GM12878 (cell line): ENCODE data around the gene MAP2K7. TPM values are rescaled to one million over a fixed set of nuclear protein-coding genes. Genes with fewer than 3 reads are reported as not detected.

ENCODE experiments used
- ATAC-seq: fragments of 200-7000 bp; cut with Tn5 transposase; 3 replicates; pipeline ENCODE4 v1.9.1; 2020; ENCODE audit warnings: mild to moderate bottlenecking, moderate library complexity
- BruUV-seq: library from RNA; stranded (reverse); fragments of 400-500 nt; replicated peaks from 2 replicates; lab custom pipeline; 2021; lab: Mats Ljungman, UMichigan
- CTCF ChIA-PET: fragments of 300-600 bp; sonication (Branson Sonifier 250); formaldehyde crosslinking; extraction: SDS; loops from one replicate; lab custom pipeline; 2021; ENCODE audit warnings: inconsistent platforms; lab: Yijun Ruan, JAX
- POLR2A ChIA-PET: fragments of 350-600 bp; formaldehyde crosslinking; extraction: SDS; loops from one replicate; lab custom pipeline; 2021; ENCODE audit warnings: inconsistent platforms; lab: Charles Lee
- RAD21 ChIA-PET: fragments of 300-600 bp; sonication (Branson Sonifier 250); formaldehyde crosslinking; loops from one replicate; lab custom pipeline; 2023; ENCODE audit warnings: antibody characterized with exemption; ENCODE audit not compliant: unreplicated experiment; lab: Charles Lee
- SMC1A ChIA-PET: fragments of 300-600 bp; sonication (Branson Sonifier 250); formaldehyde crosslinking; loops from one replicate; lab custom pipeline; 2023; ENCODE audit not compliant: unreplicated experiment, uncharacterized antibody; lab: Charles Lee
- DNase-seq: peaks from one replicate; pipeline ENCODE4 v3.0.0-alpha.2; 2011; ENCODE audit warnings: low read depth, low spot score
- FAIRE-seq: peaks from 3 replicates; lab custom pipeline; 2011; peaks lifted over from hg19 to GRCh38; lab: Jason Lieb, UNC
- H2AFZ ChIP-seq: 2 replicates; pipeline ENCODE4 v1.6.0; 2011; ENCODE audit warnings: low read depth, low read length, control low read depth; ENCODE audit not compliant: control insufficient read depth
- H3K27ac ChIP-seq: 2 replicates; pipeline ENCODE4 v1.5.1; 2011; ENCODE audit warnings: control low read depth; ENCODE audit not compliant: control insufficient read depth, insufficient read depth
- H3K27me3 ChIP-seq, 2 experiments: replicated peaks in 1 of 2; 2 replicates each; pipeline versions ENCODE4 v1.6.0 to v1.6.1; 2011; ENCODE audit warnings: low read length in 1 of 2; ENCODE audit not compliant: control insufficient read depth in 2 of 2, insufficient read depth in 2 of 2
- H3K36me3 ChIP-seq, 2 experiments: 2 replicates each; pipeline ENCODE4 v1.5.1; 2011; ENCODE audit warnings: low read length in 1 of 2; ENCODE audit not compliant: control insufficient read depth in 2 of 2, insufficient read depth in 2 of 2
- H3K4me1 ChIP-seq: 2 replicates; pipeline ENCODE4 v1.6.1; 2011; ENCODE audit warnings: mild to moderate bottlenecking, low read length, moderate library complexity, mixed read lengths; ENCODE audit not compliant: control insufficient read depth, insufficient read depth
- H3K4me2 ChIP-seq: 2 replicates; pipeline ENCODE4 v1.6.0; 2011; ENCODE audit warnings: control low read depth; ENCODE audit not compliant: control insufficient read depth, insufficient read depth
- H3K4me3 ChIP-seq: fragments of 200-600 bp; sonication (generic); 2 replicates; pipeline ENCODE4 v1.5.1; 2016
- H3K79me2 ChIP-seq: 2 replicates; pipeline ENCODE4 v1.6.0; 2011; ENCODE audit warnings: low read length; ENCODE audit not compliant: control insufficient read depth, insufficient read depth
- H3K9ac ChIP-seq: 2 replicates; pipeline ENCODE4 v1.8.0; 2011; ENCODE audit warnings: low read length, control low read depth, mixed read lengths; ENCODE audit not compliant: control insufficient read depth, insufficient read depth
- H3K9me3 ChIP-seq: replicated peaks from 3 replicates; pipeline ENCODE4 v1.5.1; 2011; ENCODE audit warnings: mild to moderate bottlenecking, low read length; ENCODE audit not compliant: control insufficient read depth, insufficient read depth
- H4K20me1 ChIP-seq: 2 replicates; pipeline ENCODE4 v1.6.0; 2011; ENCODE audit not compliant: control insufficient read depth, insufficient read depth
- CBFB ChIP-seq: IDR thresholded peaks from 2 replicates; pipeline ENCODE4 v1.6.1; 2016; ENCODE audit warnings: antibody characterized with exemption, low read depth
- EZH2 ChIP-seq: IDR thresholded peaks from 2 replicates; pipeline ENCODE4 v1.6.1; 2012; ENCODE audit warnings: low read depth, mild to moderate bottlenecking, control low read depth, inconsistent platforms, low read length, borderline replicate concordance; ENCODE audit not compliant: control insufficient read depth
- GATAD2B ChIP-seq: fragments of 450-650 bp; conservative IDR thresholded peaks from 2 replicates; pipeline ENCODE4 v1.6.1; 2017; ENCODE audit warnings: low read depth, mild to moderate bottlenecking, moderate library complexity
- IKZF2 ChIP-seq, 2 experiments: fragments of 450-650 bp; IDR thresholded peaks; 2 replicates each; pipeline ENCODE4 v1.6.1; 2017; ENCODE audit warnings: mild to moderate bottlenecking in 2 of 2, moderate library complexity in 2 of 2
- MEF2A ChIP-seq: IDR thresholded peaks from 2 replicates; pipeline ENCODE4 v1.6.1; 2011; ENCODE audit warnings: low read depth, mild to moderate bottlenecking, low read length, moderate library complexity; ENCODE audit not compliant: insufficient read depth
- RBBP5 ChIP-seq: fragments of 200-600 bp; sonication (generic); conservative IDR thresholded peaks from 2 replicates; pipeline ENCODE4 v1.6.1; 2016
- RELA ChIP-seq: fragments of 450-650 bp; IDR thresholded peaks from 2 replicates; pipeline ENCODE4 v1.8.0; 2014; ENCODE audit warnings: borderline replicate concordance; ENCODE audit not compliant: partially characterized antibody
- TCF12 ChIP-seq: IDR thresholded peaks from 2 replicates; pipeline ENCODE4 v1.6.1; 2011; ENCODE audit warnings: low read depth, mild to moderate bottlenecking, low read length
- ZSCAN29 ChIP-seq: fragments of 450-650 bp; IDR thresholded peaks from 2 replicates; pipeline ENCODE4 v1.6.1; 2017; ENCODE audit warnings: mild to moderate bottlenecking, moderate library complexity
- WGBS: methylation state at CpG from one replicate; pipeline ENCODE4 v1.1.6; 2016; ENCODE audit warnings: low lambda C conversion rate; ENCODE audit not compliant: insufficient replicate concordance, insufficient coverage; ENCODE audit errors: missing lambda C conversion rate; 5-methylcytosine and 5-hydroxymethylcytosine counted together
- in situ Hi-C: fragments of 300-500 bp; cut with MboI; formaldehyde crosslinking; loops from 9 replicates; pipeline ENCODE4 v1.14.3; 2018; ENCODE audit warnings: mixed read lengths
- intact Hi-C: fragments of 100-400 bp; cut with micrococcal nuclease; formaldehyde crosslinking; loops from one replicate; pipeline ENCODE4 v1.14.2; 2022; ENCODE audit not compliant: unreplicated experiment
- polyA plus RNA-seq, 11 experiments: library from polyadenylated mRNA; depleted of rRNA in 4 of 11; unstranded in 6 of 11; stranded (reverse) in 5 of 11; fragments of >200 nt; fragmentation: Nextera tagmentation in 4 of 11; fragmentation: Illumina TruSeq in 1 of 11; extraction: Ambion mirVana in 4 of 11; extraction: Trizol in 1 of 11; gene quantifications; 1 replicate in 1 of 11; 2 replicates in 10 of 11; pipeline versions ENCODE4 v1.2.1 to v1.2.3, GENCODE V29; 2011 to 2016; ENCODE audit warnings: inconsistent platforms in 2 of 11, missing spikeins in 2 of 11, low read depth in 1 of 11
- total RNA-seq, 4 experiments: library from RNA; depleted of rRNA in 3 of 4; stranded (reverse); fragments of >200 nt in 3 of 4; fragmentation: Illumina TruSeq in 1 of 4; extraction: Trizol in 1 of 4; gene quantifications; 2 replicates each; pipeline versions ENCODE4 v1.2.1 to v1.2.3, GENCODE V29; 2013 to 2021
- TF ChIP-seq, protein P1 (sequence below): IDR thresholded peaks from 2 replicates; pipeline ENCODE4 v1.6.1; 2011; ENCODE audit warnings: borderline replicate concordance, low read depth, mild to moderate bottlenecking, moderate library complexity, mixed read lengths, low read length; ENCODE audit not compliant: insufficient read depth; ENCODE audit errors: extremely low read length
- TF ChIP-seq, protein P2 (sequence below): fragments of 450-650 bp; conservative IDR thresholded peaks from 2 replicates; pipeline ENCODE4 v1.6.1; 2017; ENCODE audit warnings: mild to moderate bottlenecking, moderate library complexity
- TF ChIP-seq, protein P3 (sequence below): fragments of 450-650 bp; IDR thresholded peaks from 2 replicates; pipeline ENCODE4 v1.6.1; 2017; ENCODE audit warnings: low read depth, mild to moderate bottlenecking, moderate library complexity

Gene MAP2K7
- total and polyA plus RNA-seq, 10 of the 15 experiments (the other 5 are each of a cell fraction or from before 2014, with no cell fraction given): 0.34 to 32.2 (median 6.7) TPM

GRCh38 chr19:7898967-7899366 lies 4.7 kb upstream of the MAP2K7 start (continued):
- TF ChIP-seq TCF12: no peak

DNA sequence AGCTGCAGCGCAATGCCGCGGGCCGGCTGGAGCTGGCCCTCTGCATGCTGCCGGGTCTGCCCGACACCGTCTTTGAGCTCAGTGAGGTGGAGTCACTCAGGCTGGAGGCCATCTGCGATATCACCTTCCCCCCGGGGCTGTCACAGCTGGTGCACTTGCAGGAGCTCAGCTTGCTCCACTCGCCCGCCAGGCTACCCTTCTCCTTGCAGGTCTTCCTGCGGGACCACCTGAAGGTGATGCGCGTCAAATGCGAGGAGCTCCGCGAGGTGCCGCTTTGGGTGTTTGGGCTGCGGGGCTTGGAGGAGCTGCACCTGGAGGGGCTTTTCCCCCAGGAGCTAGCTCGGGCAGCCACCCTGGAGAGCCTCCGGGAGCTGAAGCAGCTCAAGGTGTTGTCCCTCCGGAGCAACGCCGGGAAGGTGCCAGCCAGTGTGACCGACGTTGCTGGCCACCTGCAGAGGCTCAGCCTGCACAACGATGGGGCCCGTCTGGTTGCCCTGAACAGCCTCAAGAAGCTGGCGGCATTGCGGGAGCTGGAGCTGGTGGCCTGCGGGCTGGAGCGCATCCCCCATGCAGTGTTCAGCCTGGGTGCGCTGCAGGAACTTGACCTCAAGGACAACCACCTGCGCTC lies 3.8 kb upstream of the MAP2K7 start:
- H3K4me1 ChIP-seq: peaks cover 10% of the 10 kb centered on the region
- ChIA-PET SMC1A (no interaction called here), POLR2A (interaction anchor here (0.5 kb wide), 1 partner anchor 762 kb away, joined by 3 read pairs; no protein-coding TSS in a partner anchor), CTCF (interaction anchor here (1.3 to 1.4 kb wide), 3 partner anchors 9 to 262 kb away, joined by 3 to 6 read pairs (median 5); no protein-coding TSS in a partner anchor), RAD21 (interaction anchor here (1.0 to 1.2 kb wide), 2 partner anchors 332 kb away, joined by 3 read pairs; no protein-coding TSS in a partner anchor)
- DNase-seq (no peak), ATAC-seq (no peak), FAIRE-seq (no peak)
- no TSS peak for BruUV-seq
- 88% methylated on average over 34 of the region's 34 CpGs for WGBS
- peaks cover 3% of the 10 kb centered on the region; the same call in 1 of the 2 replicates for H4K20me1 ChIP-seq
- no peak overlapping the region for H3K27ac ChIP-seq
- TF ChIP-seq, protein P1, sequence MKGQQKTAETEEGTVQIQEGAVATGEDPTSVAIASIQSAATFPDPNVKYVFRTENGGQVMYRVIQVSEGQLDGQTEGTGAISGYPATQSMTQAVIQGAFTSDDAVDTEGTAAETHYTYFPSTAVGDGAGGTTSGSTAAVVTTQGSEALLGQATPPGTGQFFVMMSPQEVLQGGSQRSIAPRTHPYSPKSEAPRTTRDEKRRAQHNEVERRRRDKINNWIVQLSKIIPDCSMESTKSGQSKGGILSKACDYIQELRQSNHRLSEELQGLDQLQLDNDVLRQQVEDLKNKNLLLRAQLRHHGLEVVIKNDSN: no peak
- TF ChIP-seq GATAD2B (no peak), ZSCAN29 (no peak), EZH2 (no peak), MEF2A (no peak), CBFB (no peak), IKZF2 (IDR thresholded peaks at IDR 0.05) (no peak), RBBP5 (no peak), RELA (no peak)
- TF ChIP-seq, protein P2, sequence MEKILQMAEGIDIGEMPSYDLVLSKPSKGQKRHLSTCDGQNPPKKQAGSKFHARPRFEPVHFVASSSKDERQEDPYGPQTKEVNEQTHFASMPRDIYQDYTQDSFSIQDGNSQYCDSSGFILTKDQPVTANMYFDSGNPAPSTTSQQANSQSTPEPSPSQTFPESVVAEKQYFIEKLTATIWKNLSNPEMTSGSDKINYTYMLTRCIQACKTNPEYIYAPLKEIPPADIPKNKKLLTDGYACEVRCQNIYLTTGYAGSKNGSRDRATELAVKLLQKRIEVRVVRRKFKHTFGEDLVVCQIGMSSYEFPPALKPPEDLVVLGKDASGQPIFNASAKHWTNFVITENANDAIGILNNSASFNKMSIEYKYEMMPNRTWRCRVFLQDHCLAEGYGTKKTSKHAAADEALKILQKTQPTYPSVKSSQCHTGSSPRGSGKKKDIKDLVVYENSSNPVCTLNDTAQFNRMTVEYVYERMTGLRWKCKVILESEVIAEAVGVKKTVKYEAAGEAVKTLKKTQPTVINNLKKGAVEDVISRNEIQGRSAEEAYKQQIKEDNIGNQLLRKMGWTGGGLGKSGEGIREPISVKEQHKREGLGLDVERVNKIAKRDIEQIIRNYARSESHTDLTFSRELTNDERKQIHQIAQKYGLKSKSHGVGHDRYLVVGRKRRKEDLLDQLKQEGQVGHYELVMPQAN: no peak
- TF ChIP-seq, protein P3, sequence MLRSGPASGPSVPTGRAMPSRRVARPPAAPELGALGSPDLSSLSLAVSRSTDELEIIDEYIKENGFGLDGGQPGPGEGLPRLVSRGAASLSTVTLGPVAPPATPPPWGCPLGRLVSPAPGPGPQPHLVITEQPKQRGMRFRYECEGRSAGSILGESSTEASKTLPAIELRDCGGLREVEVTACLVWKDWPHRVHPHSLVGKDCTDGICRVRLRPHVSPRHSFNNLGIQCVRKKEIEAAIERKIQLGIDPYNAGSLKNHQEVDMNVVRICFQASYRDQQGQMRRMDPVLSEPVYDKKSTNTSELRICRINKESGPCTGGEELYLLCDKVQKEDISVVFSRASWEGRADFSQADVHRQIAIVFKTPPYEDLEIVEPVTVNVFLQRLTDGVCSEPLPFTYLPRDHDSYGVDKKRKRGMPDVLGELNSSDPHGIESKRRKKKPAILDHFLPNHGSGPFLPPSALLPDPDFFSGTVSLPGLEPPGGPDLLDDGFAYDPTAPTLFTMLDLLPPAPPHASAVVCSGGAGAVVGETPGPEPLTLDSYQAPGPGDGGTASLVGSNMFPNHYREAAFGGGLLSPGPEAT: no peak
- no peak overlapping the region for H3K4me2 ChIP-seq
- no peaks in the 10 kb centered on the region for H3K9me3 ChIP-seq
- no peaks in the 10 kb centered on the region for H3K36me3 ChIP-seq
- H3K27me3 ChIP-seq: no peaks in the 10 kb centered on the region
- no peak overlapping the region for H3K4me3 ChIP-seq
- H3K9ac ChIP-seq: no peak overlapping the region
- H2AFZ ChIP-seq: no peak overlapping the region
- intact Hi-C loops: loop anchor here (10.0 kb wide), 1 partner anchor 215 kb away; the partner anchor contains the start of gene TRAPPC5
- in situ Hi-C loops: no loop called here
- peaks cover 16% of the 10 kb centered on the region for H3K79me2 ChIP-seq
